ENCODE measurements around the gene PRRC2A.

PRRC2A gene

GRCh38 chr6:31620586-31621319 is at the start of gene PRRC2A:
Gene PRRC2A (plus strand): TSS chr6:31620715. CDS start chr6:31622790, 2,075 bp downstream.
- no peak for DNase-seq (ENCODE audit: low spot score)

GRCh38 chr6:31572041-31572911 is 48.2 kb upstream of the PRRC2A start, which contains the start of gene LTA:
Gene LTA (plus strand): TSS chr6:31572289. CDS start chr6:31572743, 454 bp downstream.
- DNase-seq (ENCODE audit: low spot score) = peak; percentile 70

GRCh38 chr6:31573239-31574105 is 47.0 kb upstream of the PRRC2A start:
- DNase-seq (ENCODE audit: low spot score) = no peak

- DNase-seq (ENCODE audit: low spot score) = no peak
Measured at GRCh38 chr6:31574106-31575061, 46.1 kb upstream of the PRRC2A start.

- DNase-seq (ENCODE audit: low spot score) = peak; percentile 79
Measured at GRCh38 chr6:31575335-31575901, 45.1 kb upstream of the PRRC2A start, which contains the start of gene TNF. Gene TNF (plus strand): TSS chr6:31575565. CDS start chr6:31575742, 177 bp downstream.

- DNase-seq (ENCODE audit: low spot score) = no peak
Measured at GRCh38 chr6:31575952-31576685, 44.4 kb upstream of the PRRC2A start.

GRCh38 chr6:31576897-31577578 is 43.5 kb upstream of the PRRC2A start:
- no peak for DNase-seq (ENCODE audit: low spot score)

GRCh38 chr6:31577579-31577966 is 42.9 kb upstream of the PRRC2A start:
- DNase-seq (ENCODE audit: low spot score) = no peak

- DNase-seq (ENCODE audit: low spot score) = no peak
Measured at GRCh38 chr6:31578184-31579118, 42.1 kb upstream of the PRRC2A start.

- DNase-seq (ENCODE audit: low spot score) = no peak
Measured at GRCh38 chr6:31579119-31579505, 41.4 kb upstream of the PRRC2A start.

GRCh38 chr6:31579546-31580437 is 40.7 kb upstream of the PRRC2A start:
- DNase-seq (ENCODE audit: low spot score) = no peak

- DNase-seq (ENCODE audit: low spot score) = no peak
Measured at GRCh38 chr6:31580438-31580740, 40.1 kb upstream of the PRRC2A start.

- peak; percentile 85 for DNase-seq (ENCODE audit: low spot score)
Measured at GRCh38 chr6:31580807-31581433, 39.6 kb upstream of the PRRC2A start.

GRCh38 chr6:31581434-31582229 is 38.9 kb upstream of the PRRC2A start:
- no peak for DNase-seq (ENCODE audit: low spot score)

GRCh38 chr6:31582230-31582643 is 38.3 kb upstream of the PRRC2A start, which contains the start of gene LTB:
Gene LTB (minus strand): TSS chr6:31582424. CDS start chr6:31582417, 7 bp downstream.
- no peak for DNase-seq (ENCODE audit: low spot score)

- no peak for DNase-seq (ENCODE audit: low spot score)
Measured at GRCh38 chr6:31585491-31585890, 35.0 kb upstream of the PRRC2A start.
